Measurements from ENCODE around the gene CTSK.

Gene CTSK

DNA sequence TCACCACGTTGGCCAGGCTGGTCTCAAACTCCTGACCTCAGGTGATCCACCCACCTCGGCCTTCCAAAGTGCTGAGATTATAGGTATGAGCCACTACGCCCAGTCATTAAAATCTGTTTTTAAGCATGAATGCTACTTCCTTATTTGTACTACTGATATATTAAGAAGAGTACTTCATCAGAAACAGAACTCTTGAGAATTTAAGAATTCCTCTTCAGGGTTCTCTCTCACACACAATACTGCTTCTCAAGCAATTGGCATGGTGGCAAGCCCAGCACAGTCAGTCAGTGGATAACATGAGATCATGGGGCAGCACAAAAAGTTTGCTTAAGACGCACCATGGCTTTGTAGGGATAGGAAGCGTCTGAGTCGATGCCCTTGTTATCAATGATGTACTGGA, 56.6 kb downstream of the CTSK start:
- FAIRE-seq (no peak), DNase-seq (ENCODE audit: insufficient read length, low spot score) (no peak)
- TF ChIP-seq, protein P1, sequence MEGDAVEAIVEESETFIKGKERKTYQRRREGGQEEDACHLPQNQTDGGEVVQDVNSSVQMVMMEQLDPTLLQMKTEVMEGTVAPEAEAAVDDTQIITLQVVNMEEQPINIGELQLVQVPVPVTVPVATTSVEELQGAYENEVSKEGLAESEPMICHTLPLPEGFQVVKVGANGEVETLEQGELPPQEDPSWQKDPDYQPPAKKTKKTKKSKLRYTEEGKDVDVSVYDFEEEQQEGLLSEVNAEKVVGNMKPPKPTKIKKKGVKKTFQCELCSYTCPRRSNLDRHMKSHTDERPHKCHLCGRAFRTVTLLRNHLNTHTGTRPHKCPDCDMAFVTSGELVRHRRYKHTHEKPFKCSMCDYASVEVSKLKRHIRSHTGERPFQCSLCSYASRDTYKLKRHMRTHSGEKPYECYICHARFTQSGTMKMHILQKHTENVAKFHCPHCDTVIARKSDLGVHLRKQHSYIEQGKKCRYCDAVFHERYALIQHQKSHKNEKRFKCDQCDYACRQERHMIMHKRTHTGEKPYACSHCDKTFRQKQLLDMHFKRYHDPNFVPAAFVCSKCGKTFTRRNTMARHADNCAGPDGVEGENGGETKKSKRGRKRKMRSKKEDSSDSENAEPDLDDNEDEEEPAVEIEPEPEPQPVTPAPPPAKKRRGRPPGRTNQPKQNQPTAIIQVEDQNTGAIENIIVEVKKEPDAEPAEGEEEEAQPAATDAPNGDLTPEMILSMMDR (IDR thresholded peaks at IDR 0.05; ENCODE audit: insufficient read depth, missing control alignments): no peak

GRCh38 chr1:150749720-150750311, 58.2 kb downstream of the CTSK start:
- DNase-seq (ENCODE audit: insufficient read length, low spot score): no peak
- TF ChIP-seq, protein P1 (IDR thresholded peaks at IDR 0.05; ENCODE audit: insufficient read depth, missing control alignments): no peak
- no peak for FAIRE-seq

- no peak for DNase-seq (ENCODE audit: insufficient read length, low spot score)
- TF ChIP-seq, protein P1 (IDR thresholded peaks at IDR 0.05; ENCODE audit: insufficient read depth, missing control alignments): no peak
- peak; percentile 46 for FAIRE-seq
Measured at GRCh38 chr1:150748878-150749719, 59.0 kb downstream of the CTSK start.
